HG03103 (cell line): ENCODE data around the gene FTO.

ENCODE experiments used
- ATAC-seq: cut with Tn5 transposase; IDR thresholded peaks from one replicate; pipeline ENCODE4 v1.9.1; 2021; ENCODE audit warnings: low read depth; ENCODE audit not compliant: unreplicated experiment

Gene FTO

DNA sequence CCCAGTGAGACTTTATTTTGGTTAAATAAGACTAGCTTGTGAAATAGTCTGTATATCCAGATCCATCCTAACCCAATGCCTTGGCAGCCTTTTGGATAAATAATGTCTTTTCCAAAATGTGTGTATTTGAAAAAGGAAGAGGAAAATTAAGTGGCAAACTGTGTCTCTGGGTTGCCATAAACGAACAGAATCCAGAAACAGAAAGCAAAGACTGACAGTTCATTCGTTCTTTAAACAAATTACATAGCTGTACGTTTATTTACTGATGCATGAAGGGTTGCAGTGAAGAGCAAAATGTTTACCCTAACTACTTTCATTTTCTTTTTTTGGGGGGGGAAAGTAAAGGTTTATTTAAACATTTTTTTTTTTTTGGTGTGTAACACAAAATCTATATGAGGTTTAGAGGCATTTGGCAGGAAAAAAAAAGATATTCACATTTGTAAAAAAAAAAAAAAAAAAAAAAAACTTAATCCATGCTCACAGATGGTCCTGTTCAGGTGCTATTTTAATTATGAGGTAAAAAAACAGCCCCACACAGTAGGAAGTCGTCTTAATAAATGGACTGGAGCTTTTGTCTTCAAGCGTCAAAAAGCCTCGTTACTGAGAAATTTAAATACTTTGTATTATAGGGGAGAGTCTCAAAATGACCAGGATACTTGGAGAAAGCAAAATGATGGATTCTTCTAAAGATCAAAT is 245.9 kb downstream of the FTO start:
- ATAC-seq: no peak

GRCh38 chr16:53950677-53951076 is 246.7 kb downstream of the FTO start:
- ATAC-seq: no peak

DNA sequence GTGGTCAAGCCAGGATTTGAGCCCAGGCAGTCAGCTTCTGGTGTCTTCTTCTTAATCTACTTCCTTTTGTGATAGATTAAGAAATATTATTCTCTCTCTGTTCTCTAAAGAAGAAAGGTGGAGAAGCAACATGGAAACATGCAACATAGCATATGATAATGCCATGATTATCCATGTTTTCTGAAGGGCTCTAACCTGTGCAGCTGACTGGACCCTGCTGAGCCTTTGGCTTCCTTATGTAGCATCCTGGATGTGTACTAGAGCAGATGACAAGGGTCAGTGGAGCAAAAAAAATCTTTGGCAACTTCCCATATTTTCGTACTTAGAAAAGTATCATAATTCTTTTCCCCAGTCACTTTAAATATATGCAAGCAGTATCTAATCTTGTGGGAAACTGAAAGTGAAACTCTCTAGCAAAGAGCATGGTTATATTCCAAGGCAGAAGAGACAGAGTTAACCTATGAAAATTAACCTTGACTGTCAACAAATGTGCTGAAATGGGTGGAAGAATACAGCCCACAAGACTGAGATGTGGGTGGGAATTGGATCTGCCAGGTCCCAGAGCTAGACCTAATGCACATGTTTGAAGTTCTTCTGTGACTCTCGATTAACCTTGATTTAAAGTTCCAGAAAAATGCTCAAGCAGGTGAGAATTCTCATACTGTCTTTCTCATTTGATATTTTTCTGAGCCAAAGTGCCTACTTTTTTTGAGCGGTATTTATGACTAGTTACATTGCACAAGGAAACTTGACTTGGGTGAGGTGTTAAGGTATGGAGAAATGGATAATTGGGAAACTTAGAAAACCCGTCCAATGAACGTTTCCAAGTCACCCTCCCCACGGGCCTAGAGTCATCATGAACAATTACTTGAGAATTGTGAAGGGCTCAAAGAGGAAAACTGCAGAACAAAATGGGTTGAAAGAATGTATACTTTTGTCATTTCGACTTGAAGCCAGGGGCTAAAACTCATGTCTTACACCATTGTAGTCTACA is 248.6 kb downstream of the FTO start:
- peak; percentile 51 for ATAC-seq

DNA sequence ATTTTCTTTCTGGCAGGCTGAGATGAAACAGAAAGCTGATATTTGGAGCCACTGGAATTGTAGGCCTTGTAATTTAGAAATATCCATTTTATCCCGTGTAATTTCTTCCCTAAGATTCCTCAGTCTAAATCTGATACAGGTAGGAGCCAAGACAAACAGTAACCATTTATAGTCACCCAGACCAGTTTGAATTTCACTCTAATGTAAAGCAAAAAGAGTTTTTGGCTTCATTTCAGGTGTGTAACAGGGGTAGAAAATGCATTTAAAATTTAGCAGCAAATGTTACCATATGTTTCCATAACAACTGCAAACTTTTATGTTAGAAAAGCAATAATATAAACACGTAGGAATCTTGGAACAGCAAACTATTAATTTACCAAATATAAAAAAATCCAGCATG is 249.4 kb downstream of the FTO start:
- no peak for ATAC-seq

DNA sequence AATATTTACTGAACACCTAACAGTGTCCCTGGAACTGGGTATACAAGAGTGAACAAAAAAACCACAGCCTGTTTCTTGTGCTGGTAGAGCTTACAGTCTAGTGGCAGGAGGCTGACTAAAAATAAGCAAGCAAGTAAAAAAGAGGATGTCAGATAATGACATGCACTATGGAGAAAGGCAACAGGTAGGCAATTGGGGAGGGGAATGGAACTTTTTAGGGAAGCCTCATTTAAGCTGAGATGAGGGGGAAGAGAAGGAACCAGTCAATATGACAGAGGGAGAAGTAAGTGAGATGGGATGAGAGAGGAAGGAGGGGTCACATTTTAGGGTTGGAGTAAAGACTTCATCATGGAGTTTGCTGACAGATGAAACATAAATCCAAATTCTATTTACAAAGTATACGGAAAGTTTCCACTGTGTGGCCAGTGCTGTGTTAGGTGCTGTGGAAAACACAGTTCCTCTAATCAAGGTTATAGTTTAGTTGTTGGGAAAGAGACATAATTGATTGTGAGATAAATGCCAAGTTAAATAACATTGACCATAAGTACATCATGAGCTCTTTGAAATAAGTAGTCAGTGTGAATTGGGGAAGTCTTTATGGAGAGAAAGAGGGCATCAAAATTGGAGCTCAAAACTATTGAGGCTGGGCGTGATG is 251.4 kb downstream of the FTO start:
- no peak for ATAC-seq

GRCh38 chr16:53958341-53958880 is 254.5 kb downstream of the FTO start:
- ATAC-seq: no peak

- ATAC-seq: no peak
Observed at GRCh38 chr16:53960050-53960812, 256.3 kb downstream of the FTO start.

GRCh38 chr16:53960954-53961616 is 257.1 kb downstream of the FTO start:
- ATAC-seq: no peak

- ATAC-seq: no peak
Observed at GRCh38 chr16:53962041-53962440, 258.1 kb downstream of the FTO start.

GRCh38 chr16:53964145-53964790 is 260.3 kb downstream of the FTO start:
- no peak for ATAC-seq

DNA sequence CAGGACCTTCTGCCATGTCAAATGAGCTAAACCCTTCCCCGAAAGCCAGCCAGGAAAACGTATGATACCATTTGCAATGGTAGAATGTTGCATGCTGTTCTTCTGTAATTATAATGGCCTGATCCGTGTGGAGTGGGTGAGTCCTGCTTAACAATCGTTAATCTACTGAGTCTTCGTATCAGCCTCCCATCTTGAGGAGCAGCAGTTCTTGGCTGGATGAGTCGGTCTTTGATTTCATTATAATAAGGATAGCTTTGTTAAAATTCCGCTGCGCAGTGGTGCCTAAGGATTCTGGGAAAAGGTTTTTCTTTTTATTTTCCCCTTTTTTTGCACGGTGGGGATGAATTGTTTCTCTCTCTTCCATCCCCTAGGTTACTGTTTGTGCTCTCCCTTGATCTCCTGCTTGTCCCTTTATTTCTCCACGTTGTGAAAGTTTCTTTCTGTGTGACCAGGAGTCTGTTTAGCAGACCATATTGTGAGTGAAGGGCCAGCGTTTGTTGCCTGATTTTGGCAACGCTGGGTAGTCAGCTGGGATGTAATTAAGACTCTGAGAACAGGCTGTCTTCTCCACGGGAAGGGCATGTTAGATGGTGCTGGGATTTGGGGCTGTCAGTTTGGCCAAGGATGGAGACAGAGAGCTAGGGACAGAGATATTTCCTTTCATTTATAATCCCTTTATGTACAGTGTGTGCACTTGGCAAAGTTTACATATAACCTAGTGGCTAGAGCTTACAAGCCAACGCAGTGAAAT is 263.0 kb downstream of the FTO start:
- no peak for ATAC-seq

GRCh38 chr16:53967572-53967971 is 263.6 kb downstream of the FTO start:
- ATAC-seq: no peak

DNA sequence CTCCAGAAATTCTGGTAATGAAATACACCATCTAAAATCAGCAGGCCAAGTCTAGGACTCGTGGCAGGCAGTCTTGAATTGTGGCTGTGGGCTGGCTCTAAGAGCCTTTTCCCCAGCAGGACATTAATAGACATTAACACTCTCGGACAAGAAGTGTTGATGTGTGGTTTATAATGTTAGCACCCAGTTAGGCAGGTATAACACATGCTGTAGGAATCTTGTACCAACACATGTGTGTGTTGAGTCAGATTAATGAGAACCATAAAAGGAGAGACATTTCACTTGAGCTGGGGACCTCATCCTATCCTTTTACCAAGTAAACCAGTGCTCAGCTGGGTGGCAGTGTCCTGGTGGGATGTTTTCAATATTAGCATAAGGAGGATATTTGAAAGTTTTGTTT is 264.5 kb downstream of the FTO start:
- no peak for ATAC-seq

DNA sequence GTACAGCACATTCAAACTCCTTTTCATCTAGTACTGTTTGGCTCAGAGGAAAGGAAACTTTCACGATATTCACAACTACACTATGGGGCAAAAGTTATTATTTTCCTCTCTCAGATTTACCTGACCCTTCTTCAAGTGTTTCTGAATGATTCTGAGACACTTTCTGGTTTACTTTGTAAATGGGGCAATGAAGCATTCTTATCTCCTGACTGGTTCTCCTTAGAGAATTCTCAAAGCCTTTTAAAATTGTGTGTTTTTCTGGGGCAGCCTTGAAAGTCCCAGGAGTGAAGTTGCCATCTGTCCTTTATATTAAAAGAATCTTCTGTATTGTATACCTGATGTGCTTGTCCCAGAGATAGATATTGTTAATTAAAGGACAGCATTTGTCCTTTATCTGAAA is 264.9 kb downstream of the FTO start:
- no peak for ATAC-seq

DNA sequence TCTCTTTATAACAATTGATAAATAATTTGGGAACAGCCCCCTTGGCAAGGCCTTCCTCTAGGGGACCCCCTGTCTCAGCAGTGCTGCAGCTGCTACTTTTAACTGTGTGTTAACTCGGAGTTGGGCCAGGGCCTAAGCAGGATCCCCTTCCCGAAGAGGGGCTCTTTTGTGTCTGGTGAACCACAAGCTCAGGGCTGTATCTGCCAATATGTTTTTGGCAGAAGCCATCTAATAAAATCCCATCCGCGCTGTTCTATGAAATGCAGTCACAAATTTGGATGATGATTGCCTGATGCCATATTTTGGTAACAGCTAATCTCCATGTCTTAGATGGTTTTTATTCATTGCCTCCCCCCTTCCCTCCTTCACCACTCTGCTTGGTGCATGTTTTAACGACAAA is 267.7 kb downstream of the FTO start:
- ATAC-seq: no peak

DNA sequence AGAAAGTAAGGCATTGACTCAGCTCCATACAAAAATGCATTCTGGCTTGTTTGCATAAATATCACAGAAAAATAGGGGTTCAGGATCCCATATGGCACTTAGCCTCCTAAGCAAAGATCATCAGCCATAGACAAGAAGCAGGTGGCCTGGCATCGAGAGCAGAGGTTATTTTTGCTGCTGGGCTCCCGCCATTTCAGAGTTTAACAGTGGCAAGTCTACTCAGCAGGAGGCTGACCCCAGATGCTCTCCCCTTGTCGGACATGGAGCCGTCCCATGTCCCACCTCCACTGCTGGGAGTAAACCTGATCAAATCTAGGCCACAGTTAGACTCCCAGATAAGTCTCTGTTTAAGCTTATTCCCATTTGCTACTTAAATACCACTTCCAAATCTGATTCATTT is 269.1 kb downstream of the FTO start:
- no peak for ATAC-seq

DNA sequence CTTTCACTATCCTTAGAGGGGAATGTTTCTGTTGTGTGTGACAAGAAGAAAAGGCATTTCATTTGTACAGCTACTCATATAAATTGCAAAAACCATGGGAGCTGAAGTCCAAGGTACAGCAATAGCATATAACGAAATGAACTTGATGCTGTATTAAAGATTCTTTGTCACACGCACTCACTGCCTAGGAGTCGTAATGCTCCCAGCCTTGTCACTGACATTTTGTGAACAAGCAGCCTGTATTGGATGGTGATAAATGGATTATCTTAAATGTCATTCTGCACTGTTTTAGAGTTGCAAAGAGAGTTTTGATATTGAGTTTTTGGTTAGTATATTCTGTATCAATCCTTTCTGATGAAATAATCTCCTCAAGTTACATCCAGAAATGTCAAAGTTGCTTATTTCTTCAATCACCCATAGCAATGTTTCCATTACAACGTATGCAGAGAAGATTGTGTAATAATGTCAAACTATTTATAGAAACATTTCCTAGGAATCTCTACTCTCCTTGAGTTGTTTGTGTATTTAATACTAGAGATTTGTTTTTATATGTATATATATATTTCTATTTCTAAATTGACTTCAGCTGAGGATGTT is 270.6 kb downstream of the FTO start:
- no peak for ATAC-seq

- ATAC-seq: no peak
Observed at GRCh38 chr16:53980675-53981074, 276.7 kb downstream of the FTO start.
